ENCODE data around the gene MFSD2A.

Gene MFSD2A

GRCh38 chr1:39944410-39945112, 10.4 kb upstream of the MFSD2A start:
- no peaks in the 10 kb centered on the region for H3K36me3 ChIP-seq (ENCODE audit: insufficient read depth, low read depth, low read length)
- no peaks in the 10 kb centered on the region for H3K9me3 ChIP-seq (ENCODE audit: insufficient read depth, low read depth, low read length)
- no peaks in the 10 kb centered on the region; the same call in 1 of the 2 replicates for H3K27me3 ChIP-seq (ENCODE audit: insufficient read depth, low read length)
- H3K27ac ChIP-seq (ENCODE audit: low read length), result no peak overlapping the region
- H3K4me1 ChIP-seq (ENCODE audit: insufficient read depth, low read length), result peaks cover 8% of the 10 kb centered on the region
- H3K4me3 ChIP-seq (ENCODE audit: low read length), result no peak overlapping the region
- no peak overlapping the region for H3K9ac ChIP-seq (ENCODE audit: low read depth, low read length)

- Histone ChIP-seq H3K4me1 (ENCODE audit: insufficient read depth, low read length) (peaks cover 13% of the 10 kb centered on the region), H3K9ac (ENCODE audit: low read depth, low read length) (no peak overlapping the region), H3K27ac (ENCODE audit: low read length) (no peak overlapping the region), H3K9me3 (ENCODE audit: insufficient read depth, low read depth, low read length) (no peaks in the 10 kb centered on the region), H3K36me3 (ENCODE audit: insufficient read depth, low read depth, low read length) (no peaks in the 10 kb centered on the region), H3K4me3 (ENCODE audit: low read length) (no peak overlapping the region), H3K27me3 (ENCODE audit: insufficient read depth, low read length) (no peaks in the 10 kb centered on the region; the same call in 1 of the 2 replicates)
Measured at GRCh38 chr1:39946216-39946615, 8.7 kb upstream of the MFSD2A start.

- no peak overlapping the region for H3K4me3 ChIP-seq (ENCODE audit: low read length)
- H3K4me1 ChIP-seq (ENCODE audit: insufficient read depth, low read length), result peaks cover 13% of the 10 kb centered on the region
- no peak overlapping the region for H3K9ac ChIP-seq (ENCODE audit: low read depth, low read length)
- H3K36me3 ChIP-seq (ENCODE audit: insufficient read depth, low read depth, low read length), result no peaks in the 10 kb centered on the region
- H3K27ac ChIP-seq (ENCODE audit: low read length), result no peak overlapping the region
- no peaks in the 10 kb centered on the region for H3K9me3 ChIP-seq (ENCODE audit: insufficient read depth, low read depth, low read length)
- no peaks in the 10 kb centered on the region; the same call in 1 of the 2 replicates for H3K27me3 ChIP-seq (ENCODE audit: insufficient read depth, low read length)
Measured at GRCh38 chr1:39947260-39947659, 7.7 kb upstream of the MFSD2A start.

GRCh38 chr1:39949891-39950290, 5.1 kb upstream of the MFSD2A start:
- no peak overlapping the region for H3K4me3 ChIP-seq (ENCODE audit: low read length)
- no peak overlapping the region for H3K9ac ChIP-seq (ENCODE audit: low read depth, low read length)
- H3K27me3 ChIP-seq (ENCODE audit: insufficient read depth, low read length), result peaks cover 17% of the 10 kb centered on the region
- no peak overlapping the region for H3K27ac ChIP-seq (ENCODE audit: low read length)
- H3K36me3 ChIP-seq (ENCODE audit: insufficient read depth, low read depth, low read length), result no peaks in the 10 kb centered on the region
- H3K4me1 ChIP-seq (ENCODE audit: insufficient read depth, low read length), result peaks cover 15% of the 10 kb centered on the region
- no peaks in the 10 kb centered on the region for H3K9me3 ChIP-seq (ENCODE audit: insufficient read depth, low read depth, low read length)

- Histone ChIP-seq H3K9ac (ENCODE audit: low read depth, low read length) (no peak overlapping the region), H3K27ac (ENCODE audit: low read length) (no peak overlapping the region), H3K4me3 (ENCODE audit: low read length) (no peak overlapping the region), H3K27me3 (ENCODE audit: insufficient read depth, low read length) (peaks cover 29% of the 10 kb centered on the region), H3K4me1 (ENCODE audit: insufficient read depth, low read length) (peaks cover 19% of the 10 kb centered on the region), H3K9me3 (ENCODE audit: insufficient read depth, low read depth, low read length) (no peaks in the 10 kb centered on the region), H3K36me3 (ENCODE audit: insufficient read depth, low read depth, low read length) (peaks cover 1% of the 10 kb centered on the region; the same call in 1 of the 2 replicates)
Measured at GRCh38 chr1:39951926-39952325, 3.0 kb upstream of the MFSD2A start.

- Histone ChIP-seq H3K27ac (ENCODE audit: low read length) (no peak overlapping the region), H3K4me1 (ENCODE audit: insufficient read depth, low read length) (peaks cover 19% of the 10 kb centered on the region), H3K9me3 (ENCODE audit: insufficient read depth, low read depth, low read length) (no peaks in the 10 kb centered on the region), H3K9ac (ENCODE audit: low read depth, low read length) (no peak overlapping the region), H3K4me3 (ENCODE audit: low read length) (no peak overlapping the region), H3K27me3 (ENCODE audit: insufficient read depth, low read length) (peaks cover 29% of the 10 kb centered on the region), H3K36me3 (ENCODE audit: insufficient read depth, low read depth, low read length) (peaks cover 7% of the 10 kb centered on the region; the same call in 1 of the 2 replicates)
Measured at GRCh38 chr1:39952359-39953110, 2.4 kb upstream of the MFSD2A start.

GRCh38 chr1:39954324-39954869, 548 bp upstream of the MFSD2A start:
- no peak overlapping the region for H3K27ac ChIP-seq (ENCODE audit: low read length)
- peak overlapping the region; percentile 64; the same call in 1 of the 2 replicates for H3K9ac ChIP-seq (ENCODE audit: low read depth, low read length)
- H3K27me3 ChIP-seq (ENCODE audit: insufficient read depth, low read length), result peaks cover 29% of the 10 kb centered on the region
- no peaks in the 10 kb centered on the region for H3K9me3 ChIP-seq (ENCODE audit: insufficient read depth, low read depth, low read length)
- H3K4me3 ChIP-seq (ENCODE audit: low read length), result peak overlapping the region; percentile 75; the same call in 1 of the 2 replicates
- H3K36me3 ChIP-seq (ENCODE audit: insufficient read depth, low read depth, low read length), result peaks cover 24% of the 10 kb centered on the region
- H3K4me1 ChIP-seq (ENCODE audit: insufficient read depth, low read length), result peaks cover 15% of the 10 kb centered on the region; the same call in 1 of the 2 replicates

- peaks cover 30% of the 10 kb centered on the region for H3K36me3 ChIP-seq (ENCODE audit: insufficient read depth, low read depth, low read length)
- no peaks in the 10 kb centered on the region for H3K9me3 ChIP-seq (ENCODE audit: insufficient read depth, low read depth, low read length)
- peaks cover 9% of the 10 kb centered on the region; the same call in 1 of the 2 replicates for H3K4me1 ChIP-seq (ENCODE audit: insufficient read depth, low read length)
- H3K4me3 ChIP-seq (ENCODE audit: low read length), result peak overlapping the region; percentile 75
- H3K9ac ChIP-seq (ENCODE audit: low read depth, low read length), result peak overlapping the region; percentile 76; the same call in 1 of the 2 replicates
- no peak overlapping the region for H3K27ac ChIP-seq (ENCODE audit: low read length)
- peaks cover 29% of the 10 kb centered on the region for H3K27me3 ChIP-seq (ENCODE audit: insufficient read depth, low read length)
Measured at GRCh38 chr1:39955547-39956539, 898 bp downstream of the MFSD2A start.

- H3K4me1 ChIP-seq (ENCODE audit: insufficient read depth, low read length), result peaks cover 9% of the 10 kb centered on the region; the same call in 1 of the 2 replicates
- peaks cover 38% of the 10 kb centered on the region for H3K36me3 ChIP-seq (ENCODE audit: insufficient read depth, low read depth, low read length)
- H3K4me3 ChIP-seq (ENCODE audit: low read length), result no peak overlapping the region
- H3K9me3 ChIP-seq (ENCODE audit: insufficient read depth, low read depth, low read length), result no peaks in the 10 kb centered on the region
- no peak overlapping the region for H3K27ac ChIP-seq (ENCODE audit: low read length)
- H3K27me3 ChIP-seq (ENCODE audit: insufficient read depth, low read length), result peaks cover 29% of the 10 kb centered on the region
- H3K9ac ChIP-seq (ENCODE audit: low read depth, low read length), result no peak overlapping the region
Measured at GRCh38 chr1:39957299-39958015, 2.5 kb downstream of the MFSD2A start.

GRCh38 chr1:39958403-39959200, 3.7 kb downstream of the MFSD2A start:
- no peak overlapping the region for H3K27ac ChIP-seq (ENCODE audit: low read length)
- H3K4me3 ChIP-seq (ENCODE audit: low read length), result no peak overlapping the region
- peaks cover 9% of the 10 kb centered on the region; the same call in 1 of the 2 replicates for H3K4me1 ChIP-seq (ENCODE audit: insufficient read depth, low read length)
- no peaks in the 10 kb centered on the region for H3K9me3 ChIP-seq (ENCODE audit: insufficient read depth, low read depth, low read length)
- H3K27me3 ChIP-seq (ENCODE audit: insufficient read depth, low read length), result peaks cover 23% of the 10 kb centered on the region
- H3K9ac ChIP-seq (ENCODE audit: low read depth, low read length), result no peak overlapping the region
- H3K36me3 ChIP-seq (ENCODE audit: insufficient read depth, low read depth, low read length), result peaks cover 45% of the 10 kb centered on the region
